ENCODE results near the gene EML1. TPM values are rescaled to one million over a fixed set of nuclear protein-coding genes. Genes with fewer than 3 reads are reported as not detected.

Gene EML1
- polyA plus RNA-seq, 1 donor from 2014 or later, result 21.7 TPM

DNA sequence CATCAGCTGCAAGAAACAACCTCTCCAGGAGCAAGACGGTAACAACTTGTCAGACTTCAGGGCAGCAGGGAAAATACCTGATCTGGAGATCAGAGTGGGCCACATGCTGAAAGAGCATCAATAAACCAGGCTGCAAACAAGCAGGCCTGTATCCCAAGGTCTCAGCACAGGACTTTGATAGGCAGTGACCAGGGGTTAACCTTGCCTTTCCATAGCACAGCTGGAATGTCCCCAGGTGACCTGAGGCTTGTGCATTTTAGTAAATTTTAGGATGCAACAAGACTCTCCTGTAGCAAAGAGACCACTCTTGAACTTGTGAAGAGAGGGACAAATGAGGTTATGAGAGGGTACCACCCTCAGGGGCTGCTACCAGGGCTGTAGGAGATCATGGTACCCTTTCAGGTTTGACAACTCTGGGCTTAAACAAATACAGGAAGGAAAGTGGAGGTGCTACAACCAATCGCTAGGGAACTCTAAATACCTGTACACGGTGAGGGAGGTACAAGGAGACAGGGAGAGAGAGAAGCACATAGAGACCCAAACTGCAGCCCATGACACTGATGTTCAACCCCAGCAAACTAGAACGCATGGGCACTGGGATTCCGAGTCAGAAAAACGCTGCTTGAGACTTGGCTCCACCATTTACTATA lies 176.6 kb downstream of the EML1 start:
- TF ChIP-seq, protein P1, sequence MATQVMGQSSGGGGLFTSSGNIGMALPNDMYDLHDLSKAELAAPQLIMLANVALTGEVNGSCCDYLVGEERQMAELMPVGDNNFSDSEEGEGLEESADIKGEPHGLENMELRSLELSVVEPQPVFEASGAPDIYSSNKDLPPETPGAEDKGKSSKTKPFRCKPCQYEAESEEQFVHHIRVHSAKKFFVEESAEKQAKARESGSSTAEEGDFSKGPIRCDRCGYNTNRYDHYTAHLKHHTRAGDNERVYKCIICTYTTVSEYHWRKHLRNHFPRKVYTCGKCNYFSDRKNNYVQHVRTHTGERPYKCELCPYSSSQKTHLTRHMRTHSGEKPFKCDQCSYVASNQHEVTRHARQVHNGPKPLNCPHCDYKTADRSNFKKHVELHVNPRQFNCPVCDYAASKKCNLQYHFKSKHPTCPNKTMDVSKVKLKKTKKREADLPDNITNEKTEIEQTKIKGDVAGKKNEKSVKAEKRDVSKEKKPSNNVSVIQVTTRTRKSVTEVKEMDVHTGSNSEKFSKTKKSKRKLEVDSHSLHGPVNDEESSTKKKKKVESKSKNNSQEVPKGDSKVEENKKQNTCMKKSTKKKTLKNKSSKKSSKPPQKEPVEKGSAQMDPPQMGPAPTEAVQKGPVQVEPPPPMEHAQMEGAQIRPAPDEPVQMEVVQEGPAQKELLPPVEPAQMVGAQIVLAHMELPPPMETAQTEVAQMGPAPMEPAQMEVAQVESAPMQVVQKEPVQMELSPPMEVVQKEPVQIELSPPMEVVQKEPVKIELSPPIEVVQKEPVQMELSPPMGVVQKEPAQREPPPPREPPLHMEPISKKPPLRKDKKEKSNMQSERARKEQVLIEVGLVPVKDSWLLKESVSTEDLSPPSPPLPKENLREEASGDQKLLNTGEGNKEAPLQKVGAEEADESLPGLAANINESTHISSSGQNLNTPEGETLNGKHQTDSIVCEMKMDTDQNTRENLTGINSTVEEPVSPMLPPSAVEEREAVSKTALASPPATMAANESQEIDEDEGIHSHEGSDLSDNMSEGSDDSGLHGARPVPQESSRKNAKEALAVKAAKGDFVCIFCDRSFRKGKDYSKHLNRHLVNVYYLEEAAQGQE (IDR thresholded peaks at IDR 0.05; ENCODE audit: borderline replicate concordance), result no peak
- TF ChIP-seq TAF1 (IDR thresholded peaks at IDR 0.05; ENCODE audit: low read depth) (no peak), RAD21 (conservative IDR thresholded peaks at IDR 0.05) (no peak), SMC3 (conservative IDR thresholded peaks at IDR 0.05; ENCODE audit: poor library complexity) (no peak), MXI1 (conservative IDR thresholded peaks at IDR 0.05; ENCODE audit: poor library complexity, severe bottlenecking) (no peak), POLR2AphosphoS5 (IDR thresholded peaks at IDR 0.05) (no peak), EP300 (conservative IDR thresholded peaks at IDR 0.05; ENCODE audit: poor library complexity, severe bottlenecking) (no peak), EZH2 (IDR thresholded peaks at IDR 0.05; ENCODE audit: borderline replicate concordance, insufficient read depth, low read length, poor library complexity, severe bottlenecking) (no peak)
- TF ChIP-seq, protein P2, sequence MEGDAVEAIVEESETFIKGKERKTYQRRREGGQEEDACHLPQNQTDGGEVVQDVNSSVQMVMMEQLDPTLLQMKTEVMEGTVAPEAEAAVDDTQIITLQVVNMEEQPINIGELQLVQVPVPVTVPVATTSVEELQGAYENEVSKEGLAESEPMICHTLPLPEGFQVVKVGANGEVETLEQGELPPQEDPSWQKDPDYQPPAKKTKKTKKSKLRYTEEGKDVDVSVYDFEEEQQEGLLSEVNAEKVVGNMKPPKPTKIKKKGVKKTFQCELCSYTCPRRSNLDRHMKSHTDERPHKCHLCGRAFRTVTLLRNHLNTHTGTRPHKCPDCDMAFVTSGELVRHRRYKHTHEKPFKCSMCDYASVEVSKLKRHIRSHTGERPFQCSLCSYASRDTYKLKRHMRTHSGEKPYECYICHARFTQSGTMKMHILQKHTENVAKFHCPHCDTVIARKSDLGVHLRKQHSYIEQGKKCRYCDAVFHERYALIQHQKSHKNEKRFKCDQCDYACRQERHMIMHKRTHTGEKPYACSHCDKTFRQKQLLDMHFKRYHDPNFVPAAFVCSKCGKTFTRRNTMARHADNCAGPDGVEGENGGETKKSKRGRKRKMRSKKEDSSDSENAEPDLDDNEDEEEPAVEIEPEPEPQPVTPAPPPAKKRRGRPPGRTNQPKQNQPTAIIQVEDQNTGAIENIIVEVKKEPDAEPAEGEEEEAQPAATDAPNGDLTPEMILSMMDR (IDR thresholded peaks at IDR 0.05; ENCODE audit: poor library complexity, severe bottlenecking), result no peak
- H3K4me2 ChIP-seq (ENCODE audit: low read length), result no peak overlapping the region
- no peaks in the 10 kb centered on the region for H3K27me3 ChIP-seq (ENCODE audit: insufficient read depth, low read depth, low read length)

DNA sequence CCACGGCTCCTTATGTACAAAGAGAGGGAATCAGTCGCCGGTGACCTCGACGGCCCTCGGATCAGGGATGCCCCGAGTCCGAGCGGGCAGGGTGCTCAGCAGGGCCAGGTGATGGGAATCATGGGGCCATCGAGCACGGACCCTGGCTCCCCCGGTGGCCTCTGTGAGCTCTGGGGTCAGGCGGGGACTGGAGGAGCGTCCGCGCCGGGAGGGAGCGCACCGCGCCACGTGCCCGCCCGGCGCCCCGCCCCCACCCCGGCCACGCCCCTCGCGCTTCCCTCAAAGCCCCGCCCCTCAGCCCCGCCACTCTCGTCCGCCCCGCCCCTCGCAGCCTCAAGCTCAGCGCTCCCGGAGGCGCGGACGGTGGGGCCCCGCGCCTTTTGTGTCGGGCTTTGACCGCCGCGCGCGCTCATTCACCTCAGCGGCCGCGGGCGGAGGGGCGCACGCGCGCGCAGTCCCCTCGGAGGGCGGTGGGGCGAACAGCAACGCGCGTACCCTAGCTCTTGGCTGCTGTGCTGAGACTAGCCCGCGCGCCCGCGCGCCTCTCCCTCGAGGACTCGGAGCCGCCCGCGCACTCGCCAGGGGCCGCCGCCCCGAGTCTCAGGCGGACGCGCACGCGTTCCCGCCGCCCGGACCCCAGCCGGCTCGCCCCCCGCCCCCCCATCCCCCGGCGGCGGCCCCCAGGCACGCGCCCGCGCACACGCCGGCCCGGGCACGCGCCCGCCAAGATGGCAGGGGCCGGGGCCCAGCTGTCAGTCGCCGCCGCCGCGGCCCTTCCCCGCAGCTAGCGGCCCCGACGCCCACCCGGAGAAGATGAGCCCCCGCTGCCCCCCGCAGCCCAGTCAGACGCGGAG lies 178.1 kb downstream of the EML1 start:
- no peak overlapping the region for H2AFZ ChIP-seq (ENCODE audit: low read depth, low read length)
- H3K79me2 ChIP-seq (replicated peaks; ENCODE audit: insufficient read depth, low read length), result peaks cover 41% of the 10 kb centered on the region
- TF ChIP-seq POLR2AphosphoS5 (IDR thresholded peaks at IDR 0.05) (peak; percentile 71), EP300 (conservative IDR thresholded peaks at IDR 0.05; ENCODE audit: poor library complexity, severe bottlenecking) (no peak), SMC3 (conservative IDR thresholded peaks at IDR 0.05; ENCODE audit: poor library complexity) (no peak), TAF1 (IDR thresholded peaks at IDR 0.05; ENCODE audit: low read depth) (peak; percentile 44), RAD21 (conservative IDR thresholded peaks at IDR 0.05) (no peak), MXI1 (conservative IDR thresholded peaks at IDR 0.05; ENCODE audit: poor library complexity, severe bottlenecking) (peak; percentile 27), EZH2 (IDR thresholded peaks at IDR 0.05; ENCODE audit: borderline replicate concordance, insufficient read depth, low read length, poor library complexity, severe bottlenecking) (no peak)
- TF ChIP-seq, protein P2 (IDR thresholded peaks at IDR 0.05; ENCODE audit: poor library complexity, severe bottlenecking), result no peak
- TF ChIP-seq, protein P1 (IDR thresholded peaks at IDR 0.05; ENCODE audit: borderline replicate concordance), result no peak
- peak overlapping the region; percentile 83 for H3K27ac ChIP-seq (ENCODE audit: low read length)
- no peaks in the 10 kb centered on the region for H3K27me3 ChIP-seq (ENCODE audit: insufficient read depth, low read depth, low read length)
- H3K9ac ChIP-seq (ENCODE audit: low read length), result peak overlapping the region; percentile 91
- H3F3A ChIP-seq (ENCODE audit: insufficient read depth, low read length, poor library complexity, severe bottlenecking), result peaks cover 6% of the 10 kb centered on the region
- peak overlapping the region; percentile 97 for H3K4me3 ChIP-seq (ENCODE audit: low read length)
- peaks cover 5% of the 10 kb centered on the region for H3K9me3 ChIP-seq (ENCODE audit: low read length)
- no peaks in the 10 kb centered on the region for H3K9me2 ChIP-seq (ENCODE audit: insufficient read depth, low read length)
- no peak overlapping the region for H3K4me2 ChIP-seq (ENCODE audit: low read length)
- no peaks in the 10 kb centered on the region for H4K20me1 ChIP-seq (ENCODE audit: insufficient read depth)
- no peaks in the 10 kb centered on the region for H3K36me3 ChIP-seq (ENCODE audit: insufficient read depth, low read length)

More for the DNA sequence above, 176.6 kb downstream of the EML1 start:
- Histone ChIP-seq H3K4me3 (ENCODE audit: low read length) (no peak overlapping the region), H3K9ac (ENCODE audit: low read length) (no peak overlapping the region), H3K27ac (ENCODE audit: low read length) (no peak overlapping the region), H3K9me3 (ENCODE audit: low read length) (no peaks in the 10 kb centered on the region), H2AFZ (ENCODE audit: low read depth, low read length) (no peak overlapping the region), H3K36me3 (ENCODE audit: insufficient read depth, low read length) (no peaks in the 10 kb centered on the region), H4K20me1 (ENCODE audit: insufficient read depth) (no peaks in the 10 kb centered on the region), H3F3A (ENCODE audit: insufficient read depth, low read length, poor library complexity, severe bottlenecking) (peaks cover 6% of the 10 kb centered on the region), H3K9me2 (ENCODE audit: insufficient read depth, low read length) (no peaks in the 10 kb centered on the region), H3K79me2 (replicated peaks; ENCODE audit: insufficient read depth, low read length) (peaks cover 26% of the 10 kb centered on the region)

Measured in neural cell (in vitro differentiated cells).